Stimulated activated memory B cell treated with anti-CD40 and anti-IgM and Interleukin-4, amounts not matched to agents 10 μg/mL and 1 μg/mL and 100 μg/mL, for 72 hours (primary cell): Measurements from ENCODE around the gene UCN.

ENCODE experiments used
- ATAC-seq: fragments of 150-1000 bp; cut with Tn5 transposase; 2 replicates; pipeline ENCODE4 v1.10.0; 2021
- H3K27ac Mint-ChIP-seq: one replicate; pipeline ENCODE4 v1.8.0; 2022; ENCODE audit warnings: mild to moderate bottlenecking, mixed read lengths
- H3K27me3 Mint-ChIP-seq: one replicate; pipeline ENCODE4 v1.8.0; 2022; ENCODE audit warnings: mixed read lengths
- H3K36me3 Mint-ChIP-seq: one replicate; pipeline ENCODE4 v1.8.0; 2022; ENCODE audit warnings: mixed read lengths
- H3K4me1 Mint-ChIP-seq: one replicate; pipeline ENCODE4 v1.8.0; 2022; ENCODE audit warnings: mixed read lengths
- H3K4me3 Mint-ChIP-seq: one replicate; pipeline ENCODE4 v1.8.0; 2022; ENCODE audit warnings: mild to moderate bottlenecking, moderate library complexity, mixed read lengths
- H3K9me3 Mint-ChIP-seq: one replicate; pipeline ENCODE4 v1.8.0; 2022; ENCODE audit warnings: mixed read lengths

Gene UCN

DNA sequence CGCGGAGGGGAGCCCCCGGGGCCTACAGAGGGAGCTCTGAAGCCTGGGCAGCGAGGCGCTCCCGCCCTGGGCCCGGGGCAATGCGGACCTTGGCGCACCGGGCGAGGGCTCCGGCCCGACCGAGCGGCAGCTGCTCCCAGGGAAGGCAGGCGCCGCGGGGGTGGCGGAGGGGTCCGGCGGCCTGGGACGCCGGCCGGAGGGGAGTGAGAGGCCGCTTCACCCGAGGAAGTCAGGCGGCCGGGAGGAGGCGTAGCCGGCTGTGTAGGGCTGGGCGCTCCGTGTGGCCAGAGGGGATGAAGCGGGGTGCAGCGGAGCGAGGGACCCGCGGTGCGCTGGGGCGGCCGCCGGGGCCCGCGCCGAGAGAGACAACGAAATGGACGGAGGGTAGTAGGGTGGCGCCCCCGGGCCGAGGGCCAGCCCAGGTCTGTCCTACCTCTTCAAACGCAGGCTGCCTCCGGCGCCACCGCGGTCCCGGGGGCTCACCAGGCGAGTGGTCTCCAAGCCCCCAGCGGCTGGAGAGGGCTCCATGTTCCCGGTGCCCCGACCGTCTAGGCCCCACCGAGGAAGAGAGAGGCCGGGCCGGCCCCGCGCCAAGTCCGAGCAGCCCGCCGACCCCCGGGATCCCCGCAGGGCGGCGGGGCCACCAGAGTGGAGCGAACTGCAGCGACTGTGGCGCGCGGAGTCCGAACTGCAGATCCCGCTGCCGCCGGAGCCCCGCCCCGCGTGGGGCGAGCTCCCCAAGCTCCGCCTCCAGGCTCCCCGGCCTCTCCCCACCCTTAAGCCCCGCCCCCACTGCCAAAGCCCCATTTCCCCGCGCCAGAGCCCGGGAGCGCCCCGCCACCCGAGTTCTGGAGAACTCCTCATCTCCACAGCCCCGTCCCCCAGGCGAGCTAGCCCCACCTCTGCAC lies 45.6 kb downstream of the UCN start, which contains the start of gene SLC30A3:
Gene SLC30A3, minus strand, starts transcription at position 669 of the 908 bp plus-strand sequence. Its CDS starts 141 bp downstream, at position 528.
- H3K27me3 Mint-ChIP-seq = peaks cover 64% of the 10 kb centered on the region
- peak; percentile 71 for ATAC-seq

DNA sequence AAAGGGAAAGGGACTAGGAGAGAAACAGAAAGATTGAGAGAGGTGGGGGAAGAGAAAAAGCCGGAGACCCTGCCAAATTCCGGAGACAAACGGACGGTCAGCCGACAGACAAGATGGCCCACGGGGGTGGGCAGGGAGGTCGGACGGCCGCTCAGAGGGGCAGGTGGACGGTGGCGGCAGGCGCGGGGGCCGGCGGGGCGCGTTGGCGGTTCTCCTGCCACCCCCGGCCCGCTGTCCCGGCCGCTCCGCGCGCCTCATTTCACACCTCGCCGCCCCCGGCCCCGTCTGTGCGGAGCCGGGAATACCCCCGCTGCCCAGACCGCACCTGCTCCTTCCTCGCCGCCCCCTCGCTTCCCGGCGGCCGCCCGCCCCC lies 46.3 kb downstream of the UCN start:
- Mint-ChIP-seq H3K4me1 (peaks cover 31% of the 10 kb centered on the region), H3K4me3 (peak overlapping the region; percentile 75), H3K27me3 (peaks cover 71% of the 10 kb centered on the region), H3K36me3 (no peaks in the 10 kb centered on the region), H3K27ac (no peak overlapping the region), H3K9me3 (no peaks in the 10 kb centered on the region)
- no peak for ATAC-seq

More for the DNA sequence above, 45.6 kb downstream of the UCN start, which contains the start of gene SLC30A3:
- Mint-ChIP-seq H3K4me3 (peak within 1 kb of the TSS; percentile 84), H3K27ac (peak within 1 kb of the TSS; percentile 5), H3K4me1 (peaks cover 31% of the 10 kb centered on the region), H3K9me3 (no peaks in the 10 kb centered on the region), H3K36me3 (no peaks in the 10 kb centered on the region)

DNA sequence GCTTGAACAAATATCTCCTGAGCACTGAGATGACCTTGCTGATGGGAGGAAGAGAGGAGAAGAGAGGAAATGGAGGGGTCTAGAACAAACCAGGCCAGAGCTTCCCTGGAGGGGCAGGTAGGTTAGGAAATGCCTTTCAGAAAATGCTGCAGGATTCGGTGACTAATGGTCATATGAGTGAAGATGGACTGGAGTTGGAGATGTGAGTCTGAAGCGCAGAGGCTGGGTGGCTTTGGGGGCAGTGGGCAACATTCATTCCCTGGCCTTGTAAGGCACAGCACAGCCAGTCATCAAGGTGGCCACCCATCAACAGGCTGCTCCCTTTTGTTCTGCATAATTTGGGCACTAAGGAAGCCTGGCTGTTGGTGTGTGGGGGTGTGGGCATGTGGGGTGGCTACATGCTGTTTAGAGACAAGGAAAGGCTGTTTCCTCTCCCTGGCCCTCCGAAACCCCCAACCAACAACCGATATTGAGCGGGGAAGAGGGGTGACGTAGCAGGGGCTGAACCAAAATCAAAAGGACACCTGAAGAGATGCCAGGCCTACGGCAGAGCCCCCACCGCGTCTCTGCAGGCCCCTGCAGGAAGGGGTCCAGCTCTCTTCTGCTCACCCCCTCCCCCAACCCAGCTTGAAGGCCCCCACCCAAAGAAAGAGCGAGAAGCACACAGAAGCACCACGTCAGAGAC lies 46.9 kb downstream of the UCN start:
- Mint-ChIP-seq H3K27me3 (peaks cover 76% of the 10 kb centered on the region), H3K4me1 (peaks cover 31% of the 10 kb centered on the region), H3K27ac (no peak overlapping the region), H3K4me3 (peak overlapping the region; percentile 75), H3K9me3 (no peaks in the 10 kb centered on the region), H3K36me3 (no peaks in the 10 kb centered on the region)
- no peak for ATAC-seq

DNA sequence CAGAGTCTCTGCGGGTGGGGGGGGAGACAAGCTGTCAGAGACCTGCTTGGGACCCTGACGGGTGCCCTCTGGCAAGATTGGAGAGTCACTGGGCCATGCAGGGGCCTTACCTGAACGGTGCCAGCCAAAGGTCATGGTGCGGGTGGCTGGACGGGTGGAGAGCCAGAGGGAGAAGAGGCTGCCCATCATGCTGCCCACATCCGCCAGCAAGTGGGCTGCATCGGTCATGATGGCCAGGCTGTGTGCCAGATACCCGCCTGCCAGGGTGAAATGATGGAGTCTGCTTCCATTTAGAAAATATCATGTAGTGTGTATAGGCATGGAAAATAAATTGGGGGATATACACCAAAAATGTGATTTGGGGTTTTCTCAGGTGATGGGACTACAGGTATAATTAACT lies 50.2 kb downstream of the UCN start:
- Mint-ChIP-seq H3K27ac (no peak overlapping the region), H3K27me3 (peaks cover 81% of the 10 kb centered on the region), H3K36me3 (no peaks in the 10 kb centered on the region), H3K4me3 (no peak overlapping the region), H3K9me3 (no peaks in the 10 kb centered on the region), H3K4me1 (peaks cover 13% of the 10 kb centered on the region)
- no peak for ATAC-seq
